SIG-M5 treated with dmso at 0.1 percent for 504 hours (cell line): ENCODE data around the gene TMX1.

Experiments
- DNase-seq: peaks from one replicate; lab custom pipeline; 2025; ENCODE audit not compliant: unreplicated experiment; lab: John Stamatoyannopoulos, UW

TMX1 gene

DNA sequence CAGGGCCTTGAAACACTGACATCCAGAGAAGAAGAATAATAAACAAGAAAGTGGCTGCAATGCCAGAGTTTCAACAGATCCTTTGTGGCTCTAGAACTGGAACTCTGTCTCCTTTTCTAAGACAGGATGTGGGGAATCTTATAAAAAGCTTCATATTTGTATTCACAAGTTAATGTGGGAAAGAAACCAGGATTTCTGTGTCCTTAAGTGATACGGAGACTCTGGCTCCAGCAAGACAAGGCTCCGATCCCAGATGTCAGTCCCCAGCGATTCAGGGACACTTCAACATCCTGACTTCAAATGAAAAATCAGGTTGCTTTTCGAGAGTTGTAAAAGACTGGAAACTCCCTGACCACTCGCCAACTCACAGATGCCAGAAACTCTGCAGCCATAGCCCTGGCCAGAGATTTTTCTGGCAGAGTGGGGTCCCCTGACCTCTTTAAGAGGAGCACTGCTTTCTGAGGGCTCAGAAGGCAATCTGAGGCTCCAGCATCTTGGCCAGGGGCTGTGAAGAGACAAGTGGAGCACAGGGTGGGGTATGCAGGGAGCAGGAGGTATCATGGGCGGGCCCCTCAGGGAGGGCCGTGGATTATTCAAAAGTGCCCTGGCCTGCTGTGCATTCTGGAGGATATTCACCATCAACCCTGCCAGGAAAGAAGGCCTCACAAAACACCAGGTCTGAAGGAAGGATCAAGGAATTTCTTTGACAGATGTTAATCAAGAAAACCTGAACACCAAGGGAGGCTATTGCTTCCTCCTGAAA is 53.3 kb downstream of the TMX1 start:
- DNase-seq: no peak

DNA sequence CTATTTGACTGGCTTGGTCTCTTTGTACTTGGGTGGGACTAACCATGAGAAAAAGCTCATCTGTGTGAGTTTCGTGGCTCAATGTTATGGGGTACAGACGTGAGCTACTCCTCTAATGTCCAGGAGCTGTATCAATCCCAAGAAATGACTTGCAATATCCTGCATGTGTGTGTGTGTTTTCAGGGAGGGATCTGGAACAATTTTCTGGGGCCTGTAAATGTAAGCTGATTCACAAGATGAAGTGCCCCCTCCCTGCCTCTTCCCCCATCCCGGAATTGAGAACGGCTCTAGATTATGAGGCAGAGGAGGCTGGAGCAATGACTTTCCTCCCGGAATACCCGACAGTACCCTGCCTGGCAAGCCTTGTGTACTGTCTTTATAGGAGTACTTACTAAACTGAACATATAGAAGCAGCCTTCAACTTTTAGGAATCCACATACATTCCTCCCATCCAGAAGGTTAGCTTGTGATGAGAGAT is 53.9 kb downstream of the TMX1 start:
- DNase-seq: no peak

DNA sequence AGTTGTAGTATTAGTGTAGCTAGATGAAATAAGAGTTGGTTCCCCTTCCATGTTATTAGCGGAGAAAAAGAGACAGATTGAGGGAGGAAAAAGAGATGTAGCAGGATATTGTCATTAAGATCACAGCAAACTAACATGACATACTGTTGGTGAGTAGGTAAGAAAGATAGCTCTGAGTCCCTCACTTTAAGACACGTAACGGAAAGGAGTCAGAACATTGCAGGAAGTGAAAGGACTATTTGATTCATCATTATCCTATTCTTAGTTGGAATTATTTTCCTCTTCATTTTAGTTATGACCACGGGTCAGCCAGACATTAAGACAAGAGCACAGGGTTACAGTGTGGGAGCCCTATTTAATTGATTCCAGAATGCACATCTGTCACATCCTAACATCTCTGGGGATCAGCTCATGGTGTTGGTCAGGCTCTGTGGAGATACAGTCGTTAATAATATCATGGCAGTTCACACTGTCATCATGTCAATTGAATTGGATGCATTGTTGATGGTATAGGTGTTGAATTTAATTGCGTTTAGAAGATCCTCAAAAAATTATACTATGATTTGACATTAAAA is 55.0 kb downstream of the TMX1 start:
- no peak for DNase-seq

DNA sequence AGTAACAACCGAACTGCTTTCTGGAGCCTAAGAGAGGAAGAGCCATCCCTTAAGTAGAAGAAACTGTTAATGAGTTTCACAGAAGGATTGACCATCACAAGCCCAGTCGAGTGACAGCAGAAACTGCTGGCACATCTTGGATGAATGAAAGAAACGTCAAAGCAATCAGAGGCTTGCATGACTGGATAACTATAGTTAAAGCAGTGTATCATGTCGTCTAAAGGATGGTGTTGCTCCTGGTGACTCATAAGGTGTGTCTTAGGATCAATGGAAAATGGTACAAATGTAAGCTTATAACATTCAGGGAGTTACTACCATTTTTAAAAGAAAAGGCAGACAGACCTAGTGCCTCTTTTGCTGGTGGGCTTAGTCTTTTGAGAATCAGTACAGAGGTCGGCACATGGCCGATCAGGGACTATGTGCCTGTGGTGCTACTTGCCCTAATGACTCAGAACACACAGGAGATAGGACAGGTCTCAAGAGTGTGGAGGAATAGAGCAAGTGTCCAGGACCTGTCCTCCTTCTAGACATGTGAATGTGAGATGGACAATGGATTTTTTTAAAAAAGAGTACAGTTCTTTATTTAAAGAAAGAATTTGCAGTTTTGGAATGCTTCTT is 55.7 kb downstream of the TMX1 start:
- DNase-seq: no peak

DNA sequence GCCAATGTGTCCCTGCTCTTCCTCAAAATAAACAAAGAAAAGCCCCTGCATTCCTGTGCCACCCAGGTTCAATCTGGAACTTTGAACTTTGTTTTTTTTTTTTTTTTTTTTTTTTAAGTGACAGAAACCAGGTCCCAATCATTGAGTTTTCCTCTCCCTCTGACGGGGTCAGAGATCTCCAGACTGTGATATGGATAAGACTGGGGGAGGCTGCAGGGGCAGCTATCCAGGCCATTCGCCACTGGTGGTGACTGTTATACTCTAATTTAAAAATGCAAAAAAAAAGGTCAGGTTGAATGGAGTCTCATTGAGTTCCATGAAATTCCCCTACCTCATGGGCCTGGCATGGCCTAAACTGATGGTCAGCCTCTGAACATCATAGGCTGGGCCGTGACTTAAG is 57.0 kb downstream of the TMX1 start:
- no peak for DNase-seq

DNA sequence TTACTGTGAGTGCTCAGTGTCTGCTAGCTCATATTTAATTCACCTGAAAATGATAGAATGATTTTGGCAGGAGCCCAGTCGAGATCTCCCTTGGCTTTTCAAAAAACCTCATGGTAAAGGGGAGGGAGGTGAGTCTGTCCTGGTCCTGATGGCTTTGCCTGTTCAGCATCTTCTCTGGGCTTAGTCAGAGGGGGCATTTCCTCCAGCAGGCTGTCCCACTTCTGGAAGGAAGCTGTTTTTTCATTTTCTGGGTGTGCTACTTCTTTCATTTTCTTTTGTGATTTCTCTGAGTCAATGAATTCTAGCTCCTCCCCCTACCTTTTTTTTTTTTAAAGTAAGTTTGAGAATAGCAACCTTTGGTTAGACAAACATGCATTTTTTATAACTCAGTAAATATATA is 58.8 kb downstream of the TMX1 start:
- no peak for DNase-seq

DNA sequence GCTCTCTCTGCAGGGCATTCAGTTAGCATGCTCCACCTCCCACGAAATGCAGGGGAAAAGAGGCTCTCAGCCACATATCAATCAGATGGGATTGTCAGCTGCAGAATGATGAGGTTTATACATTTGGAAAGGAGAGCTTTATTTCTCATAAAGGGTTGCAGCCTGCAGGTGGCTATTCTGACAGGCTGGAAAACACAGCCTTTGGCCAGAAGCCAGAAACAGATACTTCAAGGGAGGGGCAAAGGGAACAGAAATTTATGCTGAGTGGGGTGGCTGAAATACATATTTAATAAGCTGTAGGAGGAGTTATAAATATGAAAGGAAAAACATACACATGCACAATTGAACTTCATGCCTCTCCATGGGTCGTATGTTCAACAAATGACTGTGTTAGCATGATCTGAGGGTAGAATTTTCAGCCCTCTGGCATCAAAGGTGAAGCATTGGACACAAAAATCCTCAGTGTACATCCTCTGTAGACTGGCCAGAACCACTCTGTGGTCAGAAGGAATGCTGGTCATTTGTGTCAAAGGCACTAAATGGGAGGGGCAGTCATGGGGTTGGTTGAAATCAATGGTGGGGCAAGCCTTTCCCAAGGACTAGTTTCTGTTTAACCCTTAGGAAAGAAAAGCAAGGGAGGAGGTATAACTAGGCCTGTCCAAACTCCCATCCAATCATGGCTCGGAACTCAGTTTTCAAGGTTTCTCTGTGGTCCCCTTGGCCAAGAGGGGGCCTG is 62.4 kb downstream of the TMX1 start:
- no peak for DNase-seq

DNA sequence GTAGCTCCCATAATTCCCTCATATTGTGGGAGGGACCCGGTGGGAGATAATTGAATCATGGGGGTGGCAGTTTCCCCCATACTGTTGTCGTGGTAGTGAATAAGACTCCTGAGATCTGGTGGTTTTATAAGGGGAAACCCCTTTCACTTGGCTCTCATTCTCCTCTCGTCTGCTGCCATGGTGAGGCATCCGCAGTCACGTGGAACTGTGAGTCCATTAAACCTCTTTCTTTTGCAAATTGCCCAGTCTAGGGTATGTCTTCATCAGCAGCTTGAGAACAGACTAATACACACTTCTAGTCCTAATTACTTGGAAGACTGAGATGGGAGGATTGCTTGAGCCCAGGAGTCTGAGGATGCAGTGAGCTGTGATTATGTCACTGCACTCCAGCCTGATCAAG is 64.4 kb downstream of the TMX1 start:
- no peak for DNase-seq

DNA sequence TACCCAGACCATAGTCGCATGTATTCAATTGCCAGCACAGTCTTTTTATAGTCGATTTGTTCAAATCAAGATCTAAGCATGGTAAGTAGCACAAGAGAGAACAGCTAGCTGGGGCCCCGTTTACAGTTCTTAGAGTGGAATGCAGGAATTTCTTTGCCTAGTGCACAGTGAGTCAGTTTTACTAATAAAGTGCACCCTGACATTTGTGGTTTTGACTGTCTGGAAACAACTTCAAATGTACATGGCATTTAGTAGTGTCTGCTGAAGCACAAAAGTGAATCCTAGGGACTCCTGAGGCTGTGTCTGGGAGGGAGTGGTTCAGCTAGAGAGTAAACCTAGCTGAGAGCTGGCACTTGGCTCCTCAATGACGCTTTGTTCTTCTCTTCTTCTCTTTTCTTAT is 64.9 kb downstream of the TMX1 start:
- DNase-seq: no peak

DNA sequence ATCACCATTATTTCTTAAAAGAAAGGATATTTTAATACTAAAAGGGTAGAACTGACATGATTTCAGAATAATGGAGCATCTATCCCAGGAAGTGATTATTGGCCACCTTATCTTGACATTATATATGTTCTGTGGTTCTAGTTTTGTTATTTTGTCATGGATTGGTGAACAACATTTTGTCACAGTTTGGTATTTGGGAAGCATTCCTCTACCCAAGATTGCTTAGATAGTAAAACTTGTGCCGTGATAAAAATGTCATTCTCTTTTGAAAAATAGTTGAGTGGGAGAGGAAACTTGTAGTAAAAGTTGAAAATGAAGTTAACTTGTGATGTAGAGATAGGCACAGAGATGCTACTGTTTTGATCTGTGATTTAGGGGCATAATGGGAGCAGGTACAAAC is 65.7 kb downstream of the TMX1 start:
- no peak for DNase-seq
